Superior temporal gyrus (tissue), 1 donor: ENCODE measurements around the gene NXPH1.

Experiments used
- DNase-seq: peaks from one replicate; pipeline ENCODE4 v3.0.0-alpha.2; 2016; ENCODE audit errors: extremely low spot score

Gene NXPH1

GRCh38 chr7:8435590-8436545, 2.5 kb downstream of the NXPH1 start:
- DNase-seq = no peak

- peak; percentile 42 for DNase-seq
These were observed 3.6 kb downstream of the NXPH1 start for GRCh38 chr7:8436965-8437364.

DNA sequence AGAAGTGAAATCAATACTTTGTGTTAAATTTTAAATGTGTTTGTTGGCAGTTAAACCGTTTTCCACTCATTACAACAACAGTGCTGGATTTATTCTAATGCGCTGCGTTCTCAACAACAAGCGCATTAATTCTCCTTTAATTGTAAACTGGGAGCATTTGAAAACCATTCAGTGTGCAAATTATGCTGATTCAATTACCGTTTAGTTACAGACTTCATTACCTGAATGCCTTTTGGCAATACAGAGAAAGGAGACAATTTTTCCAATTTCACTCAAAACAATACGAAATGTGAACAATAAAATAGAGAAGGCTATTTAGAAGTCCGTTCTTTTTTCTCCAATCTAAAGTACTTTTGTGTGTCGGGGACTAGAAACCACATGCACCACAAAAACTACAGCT, 4.2 kb downstream of the NXPH1 start:
- DNase-seq = no peak

DNA sequence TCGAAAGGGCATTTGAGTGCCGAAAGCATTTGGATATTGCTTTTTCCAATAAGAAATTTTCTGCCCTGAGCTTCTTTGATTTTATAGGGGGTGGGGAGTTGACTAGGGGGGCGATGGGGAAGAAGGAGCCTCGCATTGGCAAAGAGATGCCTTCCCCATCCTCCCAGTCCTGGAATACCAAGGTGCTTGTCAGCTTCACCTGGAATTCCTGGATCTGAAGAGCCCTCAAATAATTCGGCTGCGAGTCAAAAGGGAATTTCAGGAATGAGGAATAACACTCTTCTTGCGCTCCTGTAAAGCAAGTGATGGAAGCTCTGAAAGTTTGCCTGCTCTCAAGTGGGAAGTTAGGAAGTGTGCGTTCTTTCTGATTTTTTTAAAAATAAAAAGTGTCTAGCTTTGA, 7.3 kb downstream of the NXPH1 start:
- no peak for DNase-seq

GRCh38 chr7:8441106-8441965, 7.9 kb downstream of the NXPH1 start:
- no peak for DNase-seq

DNA sequence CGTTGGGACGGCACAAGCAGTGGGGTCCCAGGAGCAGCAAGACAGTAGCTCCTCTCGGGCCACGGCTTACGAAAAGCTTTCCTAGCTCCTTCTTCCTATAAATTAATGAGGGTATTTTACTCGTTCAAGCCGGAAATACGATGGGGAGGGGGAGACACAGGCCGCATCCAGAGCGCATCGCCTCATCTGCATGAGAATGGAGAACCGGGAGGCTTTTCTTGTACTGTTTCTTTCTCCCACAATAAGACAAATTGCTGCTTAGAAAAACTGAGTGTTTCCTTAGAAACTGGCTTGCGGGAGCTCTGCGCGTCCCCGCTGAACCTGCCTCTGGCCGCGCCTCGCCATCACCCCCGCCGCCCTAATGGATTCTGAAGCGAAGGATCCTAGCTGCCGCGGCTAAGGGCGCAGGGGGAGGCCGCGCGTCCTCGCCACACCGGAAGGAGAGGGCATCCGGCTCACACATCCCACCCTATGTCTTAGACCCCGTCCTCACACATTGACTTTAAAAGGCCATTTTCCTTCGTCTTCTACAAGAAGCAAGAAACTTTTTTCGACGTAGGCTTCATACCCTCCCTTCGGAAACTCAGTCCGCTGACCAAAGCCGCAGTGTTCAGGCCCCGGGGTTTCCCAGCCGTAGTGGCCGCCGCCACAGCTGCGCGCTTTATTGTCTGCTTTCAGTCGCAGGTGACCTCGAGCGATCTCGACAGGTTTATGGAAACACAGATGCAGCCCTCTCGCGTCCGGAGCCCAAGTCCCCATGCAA, 8.8 kb downstream of the NXPH1 start:
- DNase-seq = no peak

DNA sequence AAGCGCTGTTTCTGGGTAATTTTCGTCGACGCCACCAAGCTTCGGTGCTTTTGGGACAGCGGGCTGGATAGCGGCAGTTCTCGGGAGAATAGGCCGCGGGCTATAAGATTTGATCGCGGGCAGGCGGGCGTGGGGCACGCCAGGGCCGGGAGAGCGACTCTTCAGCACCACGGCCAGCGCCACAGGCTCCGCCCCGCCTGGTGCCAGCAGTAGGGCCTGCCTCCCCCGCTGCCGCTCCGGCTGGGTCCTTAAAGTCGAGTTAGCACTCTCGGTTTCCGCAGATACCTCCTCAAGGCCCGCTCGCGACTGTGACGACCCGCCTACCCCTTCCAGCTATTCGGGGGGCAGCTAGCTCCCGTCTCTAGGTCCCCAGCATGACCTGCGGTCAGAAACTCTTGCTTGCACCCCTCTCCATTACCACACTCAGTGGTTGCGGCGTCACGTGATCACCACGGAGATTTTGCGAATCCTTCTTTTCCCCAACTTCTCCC, 9.4 kb downstream of the NXPH1 start:
- DNase-seq = peak; percentile 53

DNA sequence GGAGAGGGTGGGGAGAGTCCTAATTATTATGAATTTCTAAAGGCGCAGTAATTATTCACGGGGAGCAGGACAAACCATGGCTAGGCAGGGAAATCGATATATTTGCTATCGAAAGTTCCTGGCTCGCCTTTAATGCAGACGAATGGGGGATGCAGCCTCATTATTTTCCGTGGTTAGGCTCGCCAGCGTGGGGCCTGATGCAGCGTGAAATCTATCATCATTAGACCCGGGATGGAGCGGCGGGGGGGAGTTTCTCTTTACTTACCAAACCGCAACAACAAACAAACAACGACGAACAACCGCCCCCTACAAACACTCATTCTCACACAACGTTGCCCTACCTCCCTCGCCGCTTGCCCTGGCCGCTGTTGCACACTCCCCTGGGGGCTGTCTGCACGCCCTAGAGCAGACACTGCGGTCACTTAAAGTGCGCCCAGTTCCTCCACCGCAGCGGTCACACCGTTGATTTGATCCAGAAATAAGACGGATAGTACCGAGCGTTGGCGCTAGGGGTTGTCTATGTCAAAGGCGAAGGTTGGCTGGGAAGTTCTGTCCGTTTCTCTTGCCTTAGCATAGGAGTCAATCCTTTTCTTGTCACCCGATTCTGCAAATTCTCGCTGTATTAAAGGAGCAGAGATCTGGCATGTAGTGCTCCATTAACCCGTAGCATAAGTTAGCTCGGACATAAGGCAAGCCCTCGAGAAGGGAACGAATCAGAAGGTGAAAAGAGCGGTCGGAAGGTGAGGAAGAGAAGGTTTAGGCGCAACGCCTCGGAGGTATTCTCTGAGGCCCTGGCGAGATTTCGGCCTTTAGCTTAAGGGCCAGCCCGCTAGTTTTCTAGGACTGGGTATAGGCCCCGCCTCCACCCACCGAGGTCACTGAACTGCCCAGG, 10.4 kb downstream of the NXPH1 start:
- no peak for DNase-seq

DNA sequence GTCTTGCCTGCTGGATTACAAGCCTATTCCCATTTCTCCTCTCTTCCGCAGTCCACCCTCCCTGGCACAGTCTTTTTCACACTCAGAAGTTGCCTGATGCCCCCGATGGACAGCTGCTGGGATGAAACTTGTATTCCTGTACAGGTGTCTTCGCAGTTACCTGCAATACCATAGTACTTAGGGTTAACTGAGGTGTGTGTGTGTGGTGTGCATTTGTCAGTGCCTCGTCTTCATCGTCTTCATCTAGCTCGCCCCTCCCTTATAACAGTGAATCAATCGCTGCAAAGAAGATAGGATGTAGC, 11.0 kb downstream of the NXPH1 start:
- DNase-seq = no peak

GRCh38 chr7:8453535-8453934, 20.1 kb downstream of the NXPH1 start:
- DNase-seq = no peak

GRCh38 chr7:8455426-8455825, 22.0 kb downstream of the NXPH1 start:
- DNase-seq = no peak

DNA sequence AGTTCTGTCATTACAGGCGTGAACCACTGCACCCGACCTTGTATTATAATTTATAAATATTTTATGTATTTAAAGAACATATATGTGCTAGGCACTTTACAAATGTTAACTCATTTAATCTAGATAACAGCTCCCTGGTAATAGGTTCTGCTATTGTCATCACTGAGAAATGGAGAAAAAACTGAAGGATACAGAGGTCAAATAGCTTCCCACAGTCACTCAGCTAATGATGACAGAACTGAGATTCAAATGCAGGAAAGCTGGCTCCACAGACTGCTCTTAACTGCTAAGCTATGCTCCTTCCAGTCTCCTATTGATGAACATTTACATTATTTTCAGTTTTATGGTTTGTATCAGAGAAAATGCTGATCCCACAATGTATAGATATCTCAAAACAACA, 28.9 kb downstream of the NXPH1 start:
- DNase-seq = no peak

- no peak for DNase-seq
These were observed 31.9 kb downstream of the NXPH1 start for GRCh38 chr7:8465338-8465737.

GRCh38 chr7:8480527-8480926, 47.1 kb downstream of the NXPH1 start:
- DNase-seq = no peak

- no peak for DNase-seq
These were observed 47.7 kb downstream of the NXPH1 start for GRCh38 chr7:8481096-8481495.

DNA sequence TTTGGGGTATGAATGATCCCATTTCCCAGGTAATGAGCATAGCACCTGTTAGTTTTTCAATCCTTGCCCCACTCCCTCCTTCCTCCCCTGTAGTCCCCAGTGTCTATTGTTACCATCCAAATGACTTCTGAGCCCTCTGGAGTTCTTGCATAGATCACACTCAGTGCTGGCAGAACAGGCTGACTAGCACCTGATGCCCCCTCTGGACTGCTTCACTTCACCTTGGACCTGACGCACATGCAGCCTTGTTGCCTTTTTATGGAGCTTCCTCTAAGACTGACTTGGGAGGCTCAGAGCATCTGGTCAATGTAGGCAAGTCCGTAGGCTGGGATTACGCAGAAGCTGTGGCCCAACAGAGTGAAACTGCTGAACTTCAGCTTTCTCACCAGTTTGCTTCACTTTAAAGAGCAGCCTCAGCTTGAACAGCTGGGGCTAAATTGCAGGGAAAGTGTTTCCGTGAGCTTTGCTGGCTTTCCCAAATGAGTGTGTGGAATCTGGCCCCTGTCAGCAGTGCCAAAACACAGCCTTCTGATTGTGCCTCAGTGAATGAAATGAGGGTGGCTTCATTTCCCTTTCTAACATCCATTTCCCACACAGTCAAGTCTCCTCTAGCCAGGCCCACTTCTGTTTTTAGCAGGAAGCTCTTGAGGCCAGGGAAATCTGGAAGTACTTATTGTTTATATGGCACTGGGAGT, 48.5 kb downstream of the NXPH1 start:
- DNase-seq = no peak

- no peak for DNase-seq
These were observed 57.1 kb downstream of the NXPH1 start for GRCh38 chr7:8490391-8491045.

- no peak for DNase-seq
These were observed 57.7 kb downstream of the NXPH1 start for GRCh38 chr7:8491106-8491505.

DNA sequence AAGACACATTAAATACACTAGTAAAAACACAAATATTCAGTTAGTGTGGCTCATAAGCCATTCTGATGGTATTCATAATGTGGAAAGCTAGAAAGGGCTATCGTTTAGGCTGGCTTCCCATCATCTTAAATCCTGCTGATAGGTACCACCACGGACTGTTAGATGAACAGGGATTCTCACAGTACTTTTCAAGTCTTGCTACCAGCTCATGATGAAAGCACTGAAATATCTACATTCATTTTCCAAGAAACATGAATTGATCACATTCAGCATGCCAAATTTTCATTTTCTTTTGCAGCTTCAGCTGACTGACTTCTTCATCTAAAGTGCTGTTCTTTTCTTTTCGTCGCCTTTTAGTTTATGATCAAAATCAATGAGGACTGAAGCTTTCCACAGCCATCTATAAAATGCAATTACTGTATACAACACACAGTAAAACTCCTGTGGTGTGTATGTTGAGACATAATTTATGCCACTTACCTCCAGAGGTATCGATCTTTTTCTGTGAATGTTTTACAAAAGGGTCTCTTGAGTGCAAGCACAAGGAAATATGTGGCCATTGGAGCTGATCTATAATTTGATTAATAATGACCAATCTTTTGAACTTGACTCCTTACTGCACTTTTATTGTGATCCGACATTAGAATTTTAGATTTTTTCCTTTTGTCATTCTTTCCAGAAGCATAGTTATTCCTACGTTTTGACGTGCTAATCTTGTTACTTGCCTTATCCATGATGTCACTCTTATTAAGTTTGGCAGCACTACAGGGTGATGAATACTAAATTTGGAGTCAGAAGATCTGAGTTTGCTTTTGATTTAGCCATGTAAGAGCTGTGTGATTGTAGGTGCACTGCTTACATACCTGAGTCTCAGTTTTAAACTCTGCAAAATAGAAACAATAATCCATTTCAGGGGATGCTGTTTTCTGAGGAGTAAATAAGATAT, 58.4 kb downstream of the NXPH1 start:
- no peak for DNase-seq
